ENCODE results near the gene SEMA5A.

SEMA5A gene

GRCh38 chr5:9209846-9210492 lies 335.9 kb downstream of the SEMA5A start:
- DNase-seq (no peak), ATAC-seq (no peak)

GRCh38 chr5:9207817-9208418 lies 338.0 kb downstream of the SEMA5A start:
- ATAC-seq (no peak), DNase-seq (no peak)

GRCh38 chr5:9202636-9203035 lies 343.2 kb downstream of the SEMA5A start:
- ATAC-seq = no peak

GRCh38 chr5:9201761-9202160 lies 344.1 kb downstream of the SEMA5A start:
- no peak for DNase-seq

More at GRCh38 chr5:9202636-9203035, 343.2 kb downstream of the SEMA5A start:
- DNase-seq = no peak

GRCh38 chr5:9201011-9201410 lies 344.9 kb downstream of the SEMA5A start:
- ATAC-seq (no peak), DNase-seq (no peak)

More at GRCh38 chr5:9201761-9202160, 344.1 kb downstream of the SEMA5A start:
- ATAC-seq = no peak

- no peak for ATAC-seq
- no peak for DNase-seq
Measured at GRCh38 chr5:9198394-9198793, 347.5 kb downstream of the SEMA5A start.

- ATAC-seq (no peak), DNase-seq (no peak)
Measured at GRCh38 chr5:9197881-9198260, 348.0 kb downstream of the SEMA5A start.

- DNase-seq (no peak), ATAC-seq (no peak)
Measured at GRCh38 chr5:9196403-9197227, 349.3 kb downstream of the SEMA5A start.

- DNase-seq (no peak), ATAC-seq (no peak)
Measured at GRCh38 chr5:9194509-9194908, 351.4 kb downstream of the SEMA5A start.

GRCh38 chr5:9192266-9192665 lies 353.6 kb downstream of the SEMA5A start:
- DNase-seq (no peak), ATAC-seq (no peak)

GRCh38 chr5:9189681-9190080 lies 356.2 kb downstream of the SEMA5A start:
- no peak for ATAC-seq
- DNase-seq = no peak

- ATAC-seq (no peak), DNase-seq (no peak)
Measured at GRCh38 chr5:9188956-9189355, 356.9 kb downstream of the SEMA5A start.

GRCh38 chr5:9188131-9188530 lies 357.7 kb downstream of the SEMA5A start:
- ATAC-seq = peak; percentile 61

GRCh38 chr5:9187614-9188013 lies 358.3 kb downstream of the SEMA5A start:
- DNase-seq (no peak), ATAC-seq (no peak)

More at GRCh38 chr5:9188131-9188530, 357.7 kb downstream of the SEMA5A start:
- DNase-seq = no peak

GRCh38 chr5:9186069-9186468 lies 359.8 kb downstream of the SEMA5A start:
- DNase-seq (no peak), ATAC-seq (no peak)

- DNase-seq = no peak
- no peak for ATAC-seq
Measured at GRCh38 chr5:9183992-9184391, 361.9 kb downstream of the SEMA5A start.

GRCh38 chr5:9182899-9183695 lies 362.8 kb downstream of the SEMA5A start:
- ATAC-seq (no peak), DNase-seq (no peak)

- no peak for DNase-seq
- no peak for ATAC-seq
Measured at GRCh38 chr5:9176641-9177040, 369.2 kb downstream of the SEMA5A start.

GRCh38 chr5:9174446-9174845 lies 371.4 kb downstream of the SEMA5A start:
- DNase-seq (no peak), ATAC-seq (no peak)

GRCh38 chr5:9173281-9174048 lies 372.4 kb downstream of the SEMA5A start:
- DNase-seq (no peak), ATAC-seq (no peak)

GRCh38 chr5:9170026-9170425 lies 375.8 kb downstream of the SEMA5A start:
- ATAC-seq (no peak), DNase-seq (no peak)

- no peak for ATAC-seq
- DNase-seq = no peak
Measured at GRCh38 chr5:9169557-9169902, 376.3 kb downstream of the SEMA5A start.
